ENCODE data around the gene TEX51. TPM values are rescaled to one million over a fixed set of nuclear protein-coding genes. Genes with fewer than 3 reads are reported as not detected.

Gene TEX51
- total and polyA plus RNA-seq, 2 experiments from 2014 or later: not detected

- no peaks in the 10 kb centered on the region for H3K9me3 ChIP-seq (ENCODE audit: low read depth)
- H3K36me3 ChIP-seq: no peaks in the 10 kb centered on the region
- H3K27ac ChIP-seq: no peak overlapping the region
- no peaks in the 10 kb centered on the region for H3K27me3 ChIP-seq
- no peak for TF ChIP-seq CTCF (IDR thresholded peaks at IDR 0.05; ENCODE audit: low read depth, low read length)
- H3K4me1 ChIP-seq (ENCODE audit: low read depth): no peaks in the 10 kb centered on the region
- H3K4me3 ChIP-seq: no peak overlapping the region
- DNase-seq (ENCODE audit: low read depth in 1 of 2, low spot score in 1 of 2): no peak
Measured at GRCh38 chr2:126880817-126881216, 17.9 kb upstream of the TEX51 start.

DNA sequence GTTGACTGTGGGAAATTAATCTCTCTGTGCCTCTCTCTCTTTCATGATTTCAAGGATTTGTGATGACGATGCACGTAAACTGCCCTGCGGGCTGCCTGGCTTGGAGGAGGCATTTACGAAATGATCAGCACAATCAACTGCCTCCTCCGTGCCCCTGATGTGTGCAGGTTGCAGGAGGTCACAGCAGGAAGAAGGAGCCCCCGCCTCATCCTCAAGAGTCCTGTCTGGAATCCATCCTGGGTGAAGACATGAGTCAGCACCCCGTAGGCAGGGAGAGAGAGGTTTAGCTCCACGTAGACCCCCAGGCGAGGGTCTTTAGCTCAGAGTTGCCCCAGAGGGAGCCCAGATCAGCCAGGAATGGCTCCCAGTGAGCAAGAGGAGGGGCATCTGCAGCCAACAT, 17.1 kb upstream of the TEX51 start:
- no peak for TF ChIP-seq CTCF (IDR thresholded peaks at IDR 0.05; ENCODE audit: low read depth, low read length)
- no peaks in the 10 kb centered on the region for H3K27me3 ChIP-seq
- H3K36me3 ChIP-seq: no peaks in the 10 kb centered on the region
- no peak for DNase-seq (ENCODE audit: low read depth in 1 of 2, low spot score in 1 of 2)
- H3K4me1 ChIP-seq (ENCODE audit: low read depth): no peaks in the 10 kb centered on the region
- H3K27ac ChIP-seq: no peak overlapping the region
- H3K4me3 ChIP-seq: no peak overlapping the region
- H3K9me3 ChIP-seq (ENCODE audit: low read depth): no peaks in the 10 kb centered on the region

- Histone ChIP-seq H3K27me3 (no peaks in the 10 kb centered on the region), H3K4me1 (ENCODE audit: low read depth) (no peaks in the 10 kb centered on the region), H3K27ac (no peak overlapping the region), H3K9me3 (ENCODE audit: low read depth) (no peaks in the 10 kb centered on the region), H3K4me3 (no peak overlapping the region), H3K36me3 (no peaks in the 10 kb centered on the region)
- DNase-seq (ENCODE audit: low read depth in 1 of 2, low spot score in 1 of 2): no peak
- no peak for TF ChIP-seq CTCF (IDR thresholded peaks at IDR 0.05; ENCODE audit: low read depth, low read length)
Measured at GRCh38 chr2:126882181-126882580, 16.5 kb upstream of the TEX51 start.

GRCh38 chr2:126882736-126883665, 15.7 kb upstream of the TEX51 start:
- Histone ChIP-seq H3K36me3 (no peaks in the 10 kb centered on the region), H3K4me1 (ENCODE audit: low read depth) (no peaks in the 10 kb centered on the region), H3K4me3 (no peak overlapping the region), H3K27me3 (no peaks in the 10 kb centered on the region), H3K9me3 (ENCODE audit: low read depth) (no peaks in the 10 kb centered on the region), H3K27ac (no peak overlapping the region)
- DNase-seq (ENCODE audit: low read depth in 1 of 2, low spot score in 1 of 2): no peak
- no peak for TF ChIP-seq CTCF (IDR thresholded peaks at IDR 0.05; ENCODE audit: low read depth, low read length)

- DNase-seq (ENCODE audit: low read depth in 1 of 2, low spot score in 1 of 2): no peak
- no peak for TF ChIP-seq CTCF (IDR thresholded peaks at IDR 0.05; ENCODE audit: low read depth, low read length)
- no peaks in the 10 kb centered on the region for H3K4me1 ChIP-seq (ENCODE audit: low read depth)
Measured at GRCh38 chr2:126883666-126884040, 15.0 kb upstream of the TEX51 start.

More at GRCh38 chr2:126883666-126884040, 15.0 kb upstream of the TEX51 start:
- no peak overlapping the region for H3K27ac ChIP-seq
- H3K27me3 ChIP-seq: no peaks in the 10 kb centered on the region
- H3K36me3 ChIP-seq: no peaks in the 10 kb centered on the region
- no peak overlapping the region for H3K4me3 ChIP-seq
- H3K9me3 ChIP-seq (ENCODE audit: low read depth): no peaks in the 10 kb centered on the region
